GM20000 (cell line): ENCODE results near the gene FKBP15.
"Not testable (repeated sequence)": the region's sequence is repeated elsewhere in the genome, so short reads cannot be mapped to it uniquely, and the experiment has no call there.

Experiments used
- DNase-seq: peaks from one replicate; pipeline ENCODE4 v3.0.0; 2012; ENCODE audit warnings: low spot score
- TF ChIP-seq, protein P1 (sequence below): IDR thresholded peaks from 2 replicates; pipeline ENCODE4 v1.5.1; 2012; ENCODE audit warnings: mild to moderate bottlenecking, control low read depth; ENCODE audit errors: extremely low read depth, missing control alignments

Gene FKBP15

DNA sequence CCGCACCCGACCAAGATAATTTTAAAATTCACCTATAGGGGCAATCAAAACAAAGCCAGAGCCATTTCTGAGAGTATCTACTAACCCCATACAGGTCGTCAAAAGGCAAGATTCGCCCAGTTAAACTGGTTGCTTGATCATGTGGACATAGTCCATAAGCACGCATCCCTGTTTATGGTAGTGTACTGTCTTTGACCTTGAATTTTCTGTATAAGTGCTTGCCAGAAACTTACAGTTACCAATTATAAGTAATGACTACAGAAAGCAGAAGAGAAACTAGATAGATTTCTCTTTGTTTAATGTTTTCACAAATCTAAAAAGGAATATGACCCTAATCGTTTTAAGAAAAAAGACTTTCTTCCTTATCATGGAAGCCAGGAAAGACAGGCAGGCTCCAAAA, 25.9 kb upstream of the FKBP15 start:
- no peak for DNase-seq
- TF ChIP-seq, protein P1, sequence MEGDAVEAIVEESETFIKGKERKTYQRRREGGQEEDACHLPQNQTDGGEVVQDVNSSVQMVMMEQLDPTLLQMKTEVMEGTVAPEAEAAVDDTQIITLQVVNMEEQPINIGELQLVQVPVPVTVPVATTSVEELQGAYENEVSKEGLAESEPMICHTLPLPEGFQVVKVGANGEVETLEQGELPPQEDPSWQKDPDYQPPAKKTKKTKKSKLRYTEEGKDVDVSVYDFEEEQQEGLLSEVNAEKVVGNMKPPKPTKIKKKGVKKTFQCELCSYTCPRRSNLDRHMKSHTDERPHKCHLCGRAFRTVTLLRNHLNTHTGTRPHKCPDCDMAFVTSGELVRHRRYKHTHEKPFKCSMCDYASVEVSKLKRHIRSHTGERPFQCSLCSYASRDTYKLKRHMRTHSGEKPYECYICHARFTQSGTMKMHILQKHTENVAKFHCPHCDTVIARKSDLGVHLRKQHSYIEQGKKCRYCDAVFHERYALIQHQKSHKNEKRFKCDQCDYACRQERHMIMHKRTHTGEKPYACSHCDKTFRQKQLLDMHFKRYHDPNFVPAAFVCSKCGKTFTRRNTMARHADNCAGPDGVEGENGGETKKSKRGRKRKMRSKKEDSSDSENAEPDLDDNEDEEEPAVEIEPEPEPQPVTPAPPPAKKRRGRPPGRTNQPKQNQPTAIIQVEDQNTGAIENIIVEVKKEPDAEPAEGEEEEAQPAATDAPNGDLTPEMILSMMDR, result no peak

DNA sequence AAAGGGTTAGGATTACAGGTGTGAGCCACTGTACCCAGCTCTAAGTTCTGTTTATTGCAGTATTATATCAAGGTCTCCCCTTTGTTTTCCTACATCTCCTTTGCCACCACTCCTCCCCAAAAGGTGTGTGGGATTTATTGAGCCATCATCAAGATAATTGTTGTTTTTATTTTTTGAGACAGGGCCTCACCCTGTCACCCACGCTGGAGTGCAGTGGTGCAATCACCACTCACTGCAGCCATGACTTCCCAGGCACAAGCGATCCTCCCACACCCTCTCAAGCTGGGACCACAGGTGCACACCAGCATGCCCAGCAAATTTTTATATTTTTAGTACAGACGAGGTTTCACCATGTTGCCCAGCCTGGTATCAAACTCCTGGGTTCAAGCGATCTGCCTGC, 24.8 kb upstream of the FKBP15 start:
- TF ChIP-seq, protein P1, result no peak
- no peak for DNase-seq

DNA sequence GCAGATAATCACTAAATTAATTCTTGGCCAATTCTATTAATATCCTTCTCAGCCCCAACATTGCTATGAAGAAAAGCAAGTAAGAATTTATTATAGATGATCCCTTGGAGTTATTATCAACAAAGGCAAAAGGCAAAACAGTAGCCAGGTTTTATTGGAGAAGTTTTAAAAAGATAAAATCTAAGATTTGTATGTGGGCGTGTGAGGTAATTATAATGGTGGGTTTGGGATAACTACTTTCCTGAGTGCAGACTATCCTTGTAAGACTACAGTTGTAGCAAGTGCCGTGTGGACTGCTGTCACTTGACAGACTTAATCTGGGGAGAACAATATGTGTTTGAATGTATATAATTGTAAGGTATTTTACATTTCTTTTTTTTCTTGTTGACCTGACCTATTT, 23.5 kb upstream of the FKBP15 start:
- DNase-seq, result no peak
- TF ChIP-seq, protein P1, result no peak

DNA sequence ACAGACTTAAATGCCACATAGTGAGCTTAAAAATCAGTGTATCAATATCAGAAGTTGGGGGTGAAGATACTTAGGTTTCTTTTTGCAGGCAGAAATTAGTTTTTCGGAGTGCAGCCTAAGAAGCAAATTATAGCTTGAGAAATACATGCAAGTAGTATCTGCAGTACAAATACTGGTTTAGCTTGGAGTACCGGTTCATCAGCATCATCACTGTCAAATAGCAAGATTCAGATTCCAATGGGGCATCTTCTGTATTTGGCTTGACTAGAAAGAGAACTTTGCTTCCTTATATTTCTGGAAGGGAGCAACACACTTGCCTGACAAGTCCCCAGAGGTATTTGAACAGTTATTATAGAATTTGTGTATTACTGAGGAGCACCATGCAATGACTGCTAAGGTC, 20.1 kb upstream of the FKBP15 start:
- no peak for DNase-seq
- TF ChIP-seq, protein P1, result no peak

DNA sequence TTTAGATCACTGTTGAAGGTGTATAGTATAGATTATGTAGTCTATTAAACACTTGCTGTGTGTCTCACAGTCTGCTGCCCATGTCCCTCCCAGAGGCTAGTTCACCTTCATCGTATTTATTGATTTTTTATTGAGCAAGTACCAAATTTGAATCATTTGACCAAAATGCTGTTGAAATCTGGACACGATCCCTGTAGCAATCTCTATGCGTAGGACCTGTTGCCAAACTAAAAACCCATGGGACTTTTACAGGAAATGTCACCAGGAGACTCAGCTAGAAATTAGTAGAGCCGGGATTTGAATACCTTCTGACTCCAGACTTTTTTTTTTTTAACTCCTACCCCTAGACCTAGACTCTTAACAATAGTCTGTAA, 17.8 kb upstream of the FKBP15 start:
- TF ChIP-seq, protein P1, result no peak

DNA sequence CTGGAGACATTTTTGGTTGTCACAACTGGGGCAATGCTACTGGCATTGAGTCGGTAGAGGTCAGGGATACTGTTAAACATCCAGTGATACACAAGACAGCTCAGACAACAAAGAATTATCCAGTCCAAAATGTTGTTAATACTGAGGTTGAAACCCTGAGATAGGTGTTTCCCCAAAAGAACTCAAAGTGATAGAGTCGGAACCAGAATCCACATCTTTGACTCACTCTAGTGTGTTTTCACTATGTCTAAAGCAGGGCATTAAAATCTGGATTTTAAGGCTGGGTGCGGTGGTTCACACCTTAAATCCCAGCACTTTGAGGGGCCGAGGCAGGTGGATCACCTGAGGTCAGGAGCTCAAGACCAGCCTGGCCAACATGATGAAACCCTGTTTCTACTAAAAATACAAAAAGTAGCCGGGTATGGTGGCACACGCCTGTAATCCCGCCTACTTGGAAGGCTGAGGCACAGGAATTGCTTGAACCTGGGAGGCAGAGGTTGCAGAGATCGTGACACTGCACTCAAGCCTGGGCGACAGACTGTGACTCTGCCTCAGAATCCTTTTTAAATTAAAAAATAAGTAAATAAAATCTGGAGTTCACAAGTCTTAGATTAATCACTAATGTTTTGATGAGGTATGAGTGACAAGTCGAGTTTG, 17.3 kb upstream of the FKBP15 start:
- DNase-seq, result no peak
- TF ChIP-seq, protein P1, result no peak

More for the DNA sequence above, 17.8 kb upstream of the FKBP15 start:
- DNase-seq, result no peak

DNA sequence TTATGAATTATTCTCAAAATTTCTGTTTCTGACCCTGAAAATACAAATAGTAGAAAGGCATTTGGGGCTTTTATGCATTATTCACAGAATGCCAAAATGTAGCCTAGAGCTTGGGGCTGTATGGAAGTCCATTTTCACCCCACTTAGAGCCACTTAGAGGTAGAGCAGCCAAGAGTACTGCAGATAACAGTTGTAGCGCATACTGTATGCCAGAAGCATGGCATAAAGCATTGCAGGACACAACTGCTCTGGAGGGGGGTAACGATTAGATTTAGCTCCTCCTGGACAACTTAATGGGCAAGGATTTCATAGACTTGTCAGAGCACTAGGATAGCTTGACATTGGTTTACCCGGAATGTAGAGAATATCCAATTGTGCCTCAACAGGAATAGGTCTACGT, 15.9 kb upstream of the FKBP15 start:
- no peak for DNase-seq
- TF ChIP-seq, protein P1, result no peak

DNA sequence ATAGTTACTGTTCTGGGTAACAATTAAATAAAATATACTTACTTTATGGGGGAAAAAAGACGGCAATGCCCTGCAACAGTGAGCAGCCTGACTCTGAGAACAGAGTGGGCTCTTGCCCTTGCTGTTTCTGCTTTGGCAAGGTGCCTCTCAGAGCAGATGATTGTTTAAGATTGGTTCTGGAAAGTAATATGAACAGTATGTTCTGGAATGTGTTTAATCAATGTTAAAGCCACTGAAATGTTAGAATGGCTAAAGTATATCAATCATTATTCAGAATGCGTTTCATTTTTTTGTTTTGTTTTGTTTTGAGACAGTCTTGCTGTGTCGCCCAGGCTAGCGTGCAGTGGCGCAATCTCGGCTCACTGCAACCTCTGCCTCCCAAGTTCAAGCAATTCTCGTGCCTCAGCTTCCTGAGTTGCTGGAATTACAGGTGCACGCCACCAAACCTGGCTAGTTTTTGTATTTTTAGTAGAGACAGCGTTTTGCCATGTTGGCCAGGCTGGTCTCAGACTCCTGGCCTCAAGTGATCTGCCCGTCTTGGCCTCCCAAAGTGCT, 14.7 kb upstream of the FKBP15 start:
- DNase-seq, result not testable (repeated sequence)
